K562 (cell line): ENCODE data around the gene CLIP2. TPM values are rescaled to one million over a fixed set of nuclear protein-coding genes. Genes with fewer than 3 reads are reported as not detected.

Experiments
- FOXM1 ChIP-seq, 2 experiments: fragments of 450-650 bp in 1 of 2; sonication (generic) in 1 of 2; formaldehyde crosslinking in 1 of 2; IDR thresholded peaks; 2 replicates each; pipeline versions ENCODE4 v1.6.1 to v1.9.0; 2017 to 2022; ENCODE audit warnings: low read depth in 2 of 2, mild to moderate bottlenecking in 2 of 2, missing genetic modification reagents in 1 of 2, moderate library complexity in 1 of 2
- HDAC2 ChIP-seq: fragments of 450-650 bp; IDR thresholded peaks from 2 replicates; pipeline ENCODE4 v1.6.1; 2016; ENCODE audit warnings: mild to moderate bottlenecking
- PTBP1 ChIP-seq: fragments of 200-400 bp; formaldehyde crosslinking; IDR thresholded peaks from 2 replicates; pipeline ENCODE4 v1.6.1; 2017; ENCODE audit warnings: low read depth, low read length
- TEAD1 ChIP-seq, 2 experiments: fragments of 450-650 bp in 1 of 2; sonication (generic) in 1 of 2; formaldehyde crosslinking; IDR thresholded peaks; 2 replicates each; pipeline versions ENCODE4 v1.4.0 to v1.8.0; 2020 to 2022; ENCODE audit warnings: mild to moderate bottlenecking in 2 of 2, missing genetic modification reagents in 1 of 2
- polyA plus RNA-seq, 8 experiments: library from polyadenylated mRNA; depleted of rRNA in 4 of 8; stranded (reverse) in 5 of 8; unstranded in 3 of 8; fragments of >200 nt; fragmentation: Nextera tagmentation in 2 of 8; fragmentation: Illumina TruSeq in 1 of 8; extraction: Ambion mirVana in 2 of 8; extraction: Trizol in 1 of 8; gene quantifications; 2 replicates each; pipeline versions ENCODE4 v1.2.1 to v1.2.3, GENCODE V29; 2011 to 2014; ENCODE audit warnings: inconsistent platforms in 1 of 8, missing spikeins in 1 of 8
- total RNA-seq, 7 experiments: library from RNA; depleted of rRNA in 6 of 7; stranded (reverse); fragments of >200 nt in 6 of 7; fragmentation: Illumina TruSeq in 2 of 7; extraction: Trizol in 2 of 7; gene quantifications; 2 replicates each; pipeline versions ENCODE4 v1.2.1 to v1.2.3, GENCODE V29; 2011 to 2021; ENCODE audit warnings: low replicate concordance in 1 of 7
- TF ChIP-seq, protein P1 (sequence below), 2 experiments: fragments of 450-650 bp; conservative IDR thresholded peaks; 2 replicates each; pipeline ENCODE4 v1.6.1; 2017; ENCODE audit warnings: mild to moderate bottlenecking in 2 of 2, moderate library complexity in 2 of 2
- TF ChIP-seq, protein P2 (sequence below): sonication (generic); formaldehyde crosslinking; IDR thresholded peaks from 2 replicates; pipeline ENCODE4 v1.8.0; 2022; ENCODE audit warnings: missing genetic modification reagents, mild to moderate bottlenecking, moderate library complexity, borderline replicate concordance
- TF ChIP-seq, protein P3 (sequence below): sonication (generic); formaldehyde crosslinking; IDR thresholded peaks from 2 replicates; pipeline ENCODE4 v1.8.0; 2022; ENCODE audit warnings: mild to moderate bottlenecking, missing genetic modification reagents

CLIP2 gene
- total and polyA plus RNA-seq, 9 of the 15 experiments (the other 6 are each of a cell fraction or from before 2014, with no cell fraction given) = 0.07 to 5.4 (median 2.1) TPM

DNA sequence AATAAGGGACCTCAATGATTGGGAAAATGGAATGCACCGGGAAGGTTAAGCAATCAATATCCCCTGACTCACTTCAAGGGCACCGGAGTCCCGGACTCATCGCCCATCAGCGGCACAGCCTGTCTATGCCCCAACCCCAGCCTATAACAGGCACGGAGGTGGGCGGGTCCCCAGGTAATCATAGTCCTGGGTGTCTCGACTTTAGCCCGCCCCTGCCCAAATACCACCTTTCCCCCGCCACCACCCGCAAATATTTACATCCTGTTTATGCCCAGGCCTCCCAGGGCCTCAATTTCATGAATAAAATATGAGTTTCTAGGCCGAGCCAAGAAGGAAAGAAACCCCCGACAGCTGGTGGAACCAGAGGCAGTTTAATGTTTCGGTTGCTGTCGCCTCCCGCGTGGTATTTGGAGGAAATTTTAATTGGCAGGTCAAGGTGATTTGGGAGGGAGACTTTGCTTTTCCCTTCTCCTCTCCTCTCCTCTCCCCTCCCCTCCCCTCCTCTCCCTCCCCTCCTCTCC, 19.4 kb upstream of the CLIP2 start (continued):
- TF ChIP-seq, protein P1, sequence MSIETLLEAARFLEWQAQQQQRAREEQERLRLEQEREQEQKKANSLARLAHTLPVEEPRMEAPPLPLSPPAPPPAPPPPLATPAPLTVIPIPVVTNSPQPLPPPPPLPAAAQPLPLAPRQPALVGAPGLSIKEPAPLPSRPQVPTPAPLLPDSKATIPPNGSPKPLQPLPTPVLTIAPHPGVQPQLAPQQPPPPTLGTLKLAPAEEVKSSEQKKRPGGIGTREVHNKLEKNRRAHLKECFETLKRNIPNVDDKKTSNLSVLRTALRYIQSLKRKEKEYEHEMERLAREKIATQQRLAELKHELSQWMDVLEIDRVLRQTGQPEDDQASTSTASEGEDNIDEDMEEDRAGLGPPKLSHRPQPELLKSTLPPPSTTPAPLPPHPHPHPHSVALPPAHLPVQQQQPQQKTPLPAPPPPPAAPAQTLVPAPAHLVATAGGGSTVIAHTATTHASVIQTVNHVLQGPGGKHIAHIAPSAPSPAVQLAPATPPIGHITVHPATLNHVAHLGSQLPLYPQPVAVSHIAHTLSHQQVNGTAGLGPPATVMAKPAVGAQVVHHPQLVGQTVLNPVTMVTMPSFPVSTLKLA (conservative IDR thresholded peaks at IDR 0.05) = 0 out of 4 replicates have a peak, but pooled peaks have one; percentile 32 to 42
- TF ChIP-seq TEAD1 (CRISPR knock-in tag; IDR thresholded peaks at IDR 0.05) (peak in 1 of 2 experiments; percentile 73; a peak in 1 of 4 replicates), PTBP1 (no peak), FOXM1 (IDR thresholded peaks at IDR 0.05; ENCODE audit: low read depth) (0 out of 2 replicates have a peak, but pooled peaks have one; percentile 32), FOXM1 (CRISPR knock-in tag; IDR thresholded peaks at IDR 0.05; ENCODE audit: low read depth) (no peak), HDAC2 (0 out of 2 replicates have a peak, but pooled peaks have one; percentile 17)
- TF ChIP-seq, protein P2, sequence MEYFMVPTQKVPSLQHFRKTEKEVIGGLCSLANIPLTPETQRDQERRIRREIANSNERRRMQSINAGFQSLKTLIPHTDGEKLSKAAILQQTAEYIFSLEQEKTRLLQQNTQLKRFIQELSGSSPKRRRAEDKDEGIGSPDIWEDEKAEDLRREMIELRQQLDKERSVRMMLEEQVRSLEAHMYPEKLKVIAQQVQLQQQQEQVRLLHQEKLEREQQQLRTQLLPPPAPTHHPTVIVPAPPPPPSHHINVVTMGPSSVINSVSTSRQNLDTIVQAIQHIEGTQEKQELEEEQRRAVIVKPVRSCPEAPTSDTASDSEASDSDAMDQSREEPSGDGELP (CRISPR knock-in tag) = peak; percentile 82
- TF ChIP-seq, protein P3, sequence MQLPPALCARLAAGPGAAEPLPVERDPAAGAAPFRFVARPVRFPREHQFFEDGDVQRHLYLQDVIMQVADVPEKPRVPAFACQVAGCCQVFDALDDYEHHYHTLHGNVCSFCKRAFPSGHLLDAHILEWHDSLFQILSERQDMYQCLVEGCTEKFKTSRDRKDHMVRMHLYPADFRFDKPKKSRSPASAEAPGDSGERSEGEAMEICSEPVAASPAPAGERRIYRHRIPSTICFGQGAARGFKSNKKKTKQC (CRISPR knock-in tag) = 0 out of 2 replicates have a peak, but pooled peaks have one; percentile 31
